ENCODE results near the gene LYST. TPM values are rescaled to one million over a fixed set of nuclear protein-coding genes. Genes with fewer than 3 reads are reported as not detected.
"Not testable (repeated sequence)": the region's sequence is repeated elsewhere in the genome, so short reads cannot be mapped to it uniquely, and the experiment has no call there.

The LYST gene
- total and polyA plus RNA-seq, 2 of the 4 experiments (the other 2 are of a cell fraction) = 2.2 to 7.2 TPM

GRCh38 chr1:235639226-235640205 is 227.2 kb downstream of the LYST start:
- Histone ChIP-seq H3K4me1 (ENCODE audit: control insufficient read depth, insufficient read depth, low read length) (no peaks in the 10 kb centered on the region), H3K14ac (replicated peaks; ENCODE audit: low read depth, low read length) (no peak overlapping the region), H2BK5ac (ENCODE audit: low read depth, low read length, poor library complexity, severe bottlenecking) (no peak overlapping the region), H3K4me2 (ENCODE audit: low read depth, low read length) (no peak overlapping the region), H3K9me1 (ENCODE audit: insufficient read depth, low read length) (peaks cover 3% of the 10 kb centered on the region; the same call in 1 of the 2 replicates), H2AK9ac (replicated peaks; ENCODE audit: low read depth, low read length, poor library complexity) (peak overlapping the region; percentile 9), H2BK20ac (ENCODE audit: low read depth, low read length) (no peak overlapping the region), H3K4me3 (ENCODE audit: insufficient read depth, low read depth, low read length) (no peak overlapping the region), H4K20me1 (ENCODE audit: insufficient read depth, low read length) (no peaks in the 10 kb centered on the region), H3K9me3 (ENCODE audit: control insufficient read depth, insufficient read depth, low read length) (no peaks in the 10 kb centered on the region), H4K91ac (ENCODE audit: insufficient read depth, low read depth, low read length) (no peak overlapping the region), H2BK15ac (ENCODE audit: low read depth, low read length) (no peak overlapping the region), H3K27me3 (ENCODE audit: control insufficient read depth, insufficient read depth, low read length) (peaks cover 9% of the 10 kb centered on the region), H3K27ac (ENCODE audit: insufficient read depth, low read length) (no peak overlapping the region), H2AFZ (replicated peaks; ENCODE audit: low read length, poor library complexity) (no peak overlapping the region), H2AK5ac (ENCODE audit: low read depth, low read length) (no peak overlapping the region), H3K79me1 (ENCODE audit: low read depth in 1 of 2, low read length in 2 of 2) (no peaks in the 10 kb centered on the region), H3K36me3 (ENCODE audit: control insufficient read depth, insufficient read depth, low read length) (no peaks in the 10 kb centered on the region), H3K23ac (ENCODE audit: low read depth, low read length) (no peak overlapping the region; the same call in 1 of the 2 replicates), H2BK120ac (ENCODE audit: low read depth, low read length) (no peak overlapping the region), H4K5ac (ENCODE audit: low read depth, low read length) (no peak overlapping the region), H3K4ac (ENCODE audit: low read depth, low read length) (no peak overlapping the region), H4K8ac (ENCODE audit: low read depth in 2 of 2, low read length in 2 of 2) (no peak overlapping the region), H3K9ac (ENCODE audit: low read depth, low read length) (no peak overlapping the region), H3K18ac (ENCODE audit: low read depth, low read length) (no peak overlapping the region), H3K56ac (ENCODE audit: extremely low read depth, insufficient read depth, low read length) (no peak overlapping the region)
- no TSS peak for BruUV-seq (replicated peaks)
- in situ Hi-C loops (cut with MboI; ENCODE audit: low sequenced_read_pairs) (no loop called here), intact Hi-C loops (cut with micrococcal nuclease) (loop anchor here (10.0 kb wide), 1 partner anchor 1165 kb away; the partner anchor contains the start of gene TARBP1), dilution Hi-C loops (cut with HindIII; ENCODE audit: low sequenced_read_pairs, unreplicated experiment) (no loop called here)
- DNase-seq = no peak
- ChIA-PET CTCF (interaction anchor here (0.5 kb wide), 1 partner anchor 164 kb away, joined by 3 read pairs; no protein-coding TSS in a partner anchor), POLR2A (ENCODE audit: unreplicated experiment) (no interaction called here)
- 63% methylated on average over 3 of the region's 14 CpGs; no CpG with 5 or more reads in 1 of the 2 experiments for WGBS, 2 experiments (ENCODE audit: extremely low coverage in 2 of 2, insufficient read length in 1 of 2)
- TF ChIP-seq NFE2L2 (IDR thresholded peaks at IDR 0.05; ENCODE audit: low read depth, low read length) = no peak
- no peak for TF ChIP-seq SMC3 (IDR thresholded peaks at IDR 0.05; ENCODE audit: low read depth, low read length)
- TF ChIP-seq CTCF (conservative IDR thresholded peaks at IDR 0.05; ENCODE audit: low read depth, low read length) = no peak
- ATAC-seq (ENCODE audit: low read depth) = no peak

DNA sequence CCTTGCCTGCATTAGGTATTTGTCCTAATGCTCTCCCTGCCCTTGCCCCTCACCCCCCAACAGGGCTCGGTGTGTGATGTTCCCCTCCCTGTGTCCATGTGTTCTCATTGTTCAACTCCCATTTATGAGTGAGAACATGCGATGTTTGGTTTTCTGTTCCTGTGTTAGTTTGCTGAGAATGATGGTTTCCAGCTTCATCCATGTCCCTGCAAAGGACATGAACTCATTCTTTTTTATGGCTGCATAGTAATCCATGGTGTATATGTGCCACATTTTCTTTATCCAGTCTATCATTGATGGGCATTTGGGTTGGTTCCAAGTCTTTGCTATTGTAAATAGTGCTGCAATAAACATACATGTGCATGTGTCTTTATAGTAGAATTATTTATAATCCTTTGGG is 228.1 kb downstream of the LYST start:
- H2AK9ac ChIP-seq (replicated peaks; ENCODE audit: low read depth, low read length, poor library complexity); H4K20me1 ChIP-seq (ENCODE audit: insufficient read depth, low read length); H3K14ac ChIP-seq (replicated peaks; ENCODE audit: low read depth, low read length); DNase-seq; H2AK5ac ChIP-seq (ENCODE audit: low read depth, low read length); POLR2A ChIA-PET (ENCODE audit: unreplicated experiment); ATAC-seq (ENCODE audit: low read depth); H4K91ac ChIP-seq (ENCODE audit: insufficient read depth, low read depth, low read length); CTCF ChIA-PET; H3K56ac ChIP-seq (ENCODE audit: extremely low read depth, insufficient read depth, low read length); H3K27ac ChIP-seq (ENCODE audit: insufficient read depth, low read length); H4K8ac ChIP-seq (ENCODE audit: low read depth in 2 of 2, low read length in 2 of 2); BruUV-seq (replicated peaks); H3K18ac ChIP-seq (ENCODE audit: low read depth, low read length); H2AFZ ChIP-seq (replicated peaks; ENCODE audit: low read length, poor library complexity); H2BK20ac ChIP-seq (ENCODE audit: low read depth, low read length); H3K36me3 ChIP-seq (ENCODE audit: control insufficient read depth, insufficient read depth, low read length); H3K4ac ChIP-seq (ENCODE audit: low read depth, low read length); dilution Hi-C loops (cut with HindIII; ENCODE audit: low sequenced_read_pairs, unreplicated experiment); H2BK5ac ChIP-seq (ENCODE audit: low read depth, low read length, poor library complexity, severe bottlenecking); H4K5ac ChIP-seq (ENCODE audit: low read depth, low read length); H3K27me3 ChIP-seq (ENCODE audit: control insufficient read depth, insufficient read depth, low read length); H2BK15ac ChIP-seq (ENCODE audit: low read depth, low read length); H3K4me3 ChIP-seq (ENCODE audit: insufficient read depth, low read depth, low read length); H2BK120ac ChIP-seq (ENCODE audit: low read depth, low read length); H3K9me1 ChIP-seq (ENCODE audit: insufficient read depth, low read length); in situ Hi-C loops (cut with MboI; ENCODE audit: low sequenced_read_pairs); H3K4me2 ChIP-seq (ENCODE audit: low read depth, low read length); H3K79me1 ChIP-seq (ENCODE audit: low read depth in 1 of 2, low read length in 2 of 2); H3K4me1 ChIP-seq (ENCODE audit: control insufficient read depth, insufficient read depth, low read length); H3K9ac ChIP-seq (ENCODE audit: low read depth, low read length); H3K23ac ChIP-seq (ENCODE audit: low read depth, low read length); H3K9me3 ChIP-seq (ENCODE audit: control insufficient read depth, insufficient read depth, low read length): not testable (repeated sequence)
- no CpG with 5 or more reads among the region's 2 CpGs for WGBS, 2 experiments (ENCODE audit: extremely low coverage in 2 of 2, insufficient read length in 1 of 2)
- intact Hi-C loops (cut with micrococcal nuclease) = loop anchor here (10.0 kb wide), 1 partner anchor 1164 kb away; the partner anchor contains the start of gene TARBP1

Measured in IMR-90 (cell line).